Neutrophil (primary cell): ENCODE measurements around the gene PAPPA2.

Experiments used
- H3K27ac ChIP-seq: fragments of 200-600 bp; sonication (generic); 2 replicates; pipeline ENCODE4 v1.5.1; 2016; ENCODE audit warnings: mild to moderate bottlenecking, moderate library complexity
- H3K27me3 ChIP-seq: fragments of 200-600 bp; sonication (generic); 2 replicates; pipeline ENCODE4 v1.6.0; 2016; ENCODE audit warnings: mild to moderate bottlenecking
- H3K36me3 ChIP-seq: fragments of 200-600 bp; sonication (generic); 2 replicates; pipeline ENCODE4 v1.5.1; 2017
- H3K4me1 ChIP-seq, 2 experiments: fragments of 200-600 bp in 1 of 2; sonication (generic) in 1 of 2; 1 replicate in 1 of 2; 2 replicates in 1 of 2; pipeline versions ENCODE4 v1.5.1 to v1.6.1; 2013 to 2016; ENCODE audit warnings: low read depth in 1 of 2, low read length in 1 of 2, mild to moderate bottlenecking in 1 of 2, moderate library complexity in 1 of 2; ENCODE audit not compliant: control insufficient read depth in 1 of 2, insufficient read depth in 1 of 2
- H3K4me3 ChIP-seq, 2 experiments: fragments of 200-600 bp in 1 of 2; sonication (generic) in 1 of 2; 1 replicate in 1 of 2; 2 replicates in 1 of 2; pipeline ENCODE4 v1.5.1; 2013 to 2016; ENCODE audit warnings: low read depth in 1 of 2, low read length in 1 of 2, mild to moderate bottlenecking in 1 of 2, moderate library complexity in 1 of 2
- H3K9me3 ChIP-seq: fragments of 200-600 bp; sonication (generic); 2 replicates; pipeline ENCODE4 v1.5.1; 2016
- TF ChIP-seq, protein P1 (sequence below): fragments of 200-600 bp; sonication (generic); IDR thresholded peaks from 2 replicates; pipeline ENCODE4 v1.5.1; 2016; ENCODE audit warnings: antibody characterized with exemption

PAPPA2 gene

GRCh38 chr1:176800978-176801513, 338.1 kb downstream of the PAPPA2 start:
- H3K9me3 ChIP-seq: no peaks in the 10 kb centered on the region
- H3K27me3 ChIP-seq: no peaks in the 10 kb centered on the region
- H3K36me3 ChIP-seq: no peaks in the 10 kb centered on the region
- H3K27ac ChIP-seq: no peak overlapping the region
- H3K4me1 ChIP-seq: no peaks in the 10 kb centered on the region
- no peak overlapping the region for H3K4me3 ChIP-seq
- TF ChIP-seq, protein P1, sequence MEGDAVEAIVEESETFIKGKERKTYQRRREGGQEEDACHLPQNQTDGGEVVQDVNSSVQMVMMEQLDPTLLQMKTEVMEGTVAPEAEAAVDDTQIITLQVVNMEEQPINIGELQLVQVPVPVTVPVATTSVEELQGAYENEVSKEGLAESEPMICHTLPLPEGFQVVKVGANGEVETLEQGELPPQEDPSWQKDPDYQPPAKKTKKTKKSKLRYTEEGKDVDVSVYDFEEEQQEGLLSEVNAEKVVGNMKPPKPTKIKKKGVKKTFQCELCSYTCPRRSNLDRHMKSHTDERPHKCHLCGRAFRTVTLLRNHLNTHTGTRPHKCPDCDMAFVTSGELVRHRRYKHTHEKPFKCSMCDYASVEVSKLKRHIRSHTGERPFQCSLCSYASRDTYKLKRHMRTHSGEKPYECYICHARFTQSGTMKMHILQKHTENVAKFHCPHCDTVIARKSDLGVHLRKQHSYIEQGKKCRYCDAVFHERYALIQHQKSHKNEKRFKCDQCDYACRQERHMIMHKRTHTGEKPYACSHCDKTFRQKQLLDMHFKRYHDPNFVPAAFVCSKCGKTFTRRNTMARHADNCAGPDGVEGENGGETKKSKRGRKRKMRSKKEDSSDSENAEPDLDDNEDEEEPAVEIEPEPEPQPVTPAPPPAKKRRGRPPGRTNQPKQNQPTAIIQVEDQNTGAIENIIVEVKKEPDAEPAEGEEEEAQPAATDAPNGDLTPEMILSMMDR: no peak

DNA sequence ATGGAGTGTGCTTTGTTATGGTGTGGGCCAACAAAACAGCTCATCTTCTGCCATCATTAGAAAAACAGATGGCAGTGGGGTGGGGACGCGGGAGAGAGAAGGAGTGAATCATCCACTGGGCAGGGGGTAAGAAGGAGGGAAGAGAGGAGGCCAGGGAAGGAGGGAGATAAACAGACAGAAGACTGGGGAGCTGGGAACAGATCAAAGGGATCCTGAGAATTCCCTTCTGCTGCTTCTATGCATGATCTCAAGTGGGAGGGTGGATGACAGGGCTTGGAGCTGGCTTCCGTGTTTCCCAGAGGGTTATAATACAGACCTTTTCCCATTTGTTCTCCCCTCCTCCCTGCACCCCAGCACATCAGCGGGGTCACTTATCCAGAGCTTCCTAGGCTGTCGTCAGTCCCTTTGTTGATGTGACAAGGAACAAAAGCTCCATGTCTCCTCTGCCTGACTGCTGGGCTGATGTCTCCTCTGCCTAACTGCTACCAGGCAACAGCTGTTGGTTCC, 338.6 kb downstream of the PAPPA2 start:
- Histone ChIP-seq H3K27ac (no peak overlapping the region), H3K36me3 (no peaks in the 10 kb centered on the region), H3K9me3 (no peaks in the 10 kb centered on the region), H3K27me3 (no peaks in the 10 kb centered on the region), H3K4me1 (no peaks in the 10 kb centered on the region), H3K4me3 (no peak overlapping the region)
- TF ChIP-seq, protein P1: no peak

DNA sequence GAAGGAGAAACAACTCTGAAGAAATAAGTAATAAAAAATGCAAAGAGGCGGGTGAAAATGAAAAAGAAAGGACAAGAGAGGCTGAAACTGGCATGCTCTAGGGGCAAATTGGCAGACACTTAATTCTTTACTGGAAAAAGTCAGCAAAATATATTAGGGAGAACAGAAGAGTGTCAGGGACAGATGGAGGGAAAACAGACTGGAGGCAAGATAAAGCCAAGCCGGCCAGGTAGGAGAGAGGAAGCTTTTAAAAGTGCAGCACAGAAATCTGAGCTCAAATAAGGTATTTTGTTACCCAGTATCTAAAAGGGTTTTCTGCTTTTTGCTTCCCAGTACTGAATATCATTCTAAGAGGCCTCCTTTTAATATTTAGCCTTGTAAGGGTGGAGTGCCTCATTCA, 339.3 kb downstream of the PAPPA2 start:
- Histone ChIP-seq H3K9me3 (no peaks in the 10 kb centered on the region), H3K4me1 (no peaks in the 10 kb centered on the region), H3K36me3 (no peaks in the 10 kb centered on the region), H3K27me3 (no peaks in the 10 kb centered on the region), H3K4me3 (no peak overlapping the region), H3K27ac (no peak overlapping the region)
- TF ChIP-seq, protein P1: no peak

DNA sequence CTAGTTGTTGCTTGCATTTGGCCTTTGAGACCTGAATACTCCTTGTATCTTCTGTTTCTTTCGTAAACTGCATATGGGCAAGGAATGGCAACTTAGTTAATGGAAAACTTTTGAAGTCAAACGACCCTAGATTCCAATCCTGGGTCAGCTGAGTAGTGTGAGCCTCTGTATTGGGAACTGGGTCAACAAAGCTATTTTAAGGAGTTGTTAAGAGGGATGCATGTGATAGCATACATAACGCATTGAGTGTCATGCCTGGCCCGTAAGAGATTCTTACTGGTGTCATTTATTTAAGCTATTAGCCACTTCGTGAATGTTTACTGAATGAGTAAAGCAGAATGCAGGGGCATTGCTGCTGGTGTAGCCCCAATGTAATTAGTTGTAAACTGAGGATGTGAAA, 340.1 kb downstream of the PAPPA2 start:
- Histone ChIP-seq H3K27ac (no peak overlapping the region), H3K4me1 (no peaks in the 10 kb centered on the region), H3K9me3 (no peaks in the 10 kb centered on the region), H3K36me3 (no peaks in the 10 kb centered on the region), H3K27me3 (no peaks in the 10 kb centered on the region), H3K4me3 (no peak overlapping the region)
- TF ChIP-seq, protein P1: no peak

DNA sequence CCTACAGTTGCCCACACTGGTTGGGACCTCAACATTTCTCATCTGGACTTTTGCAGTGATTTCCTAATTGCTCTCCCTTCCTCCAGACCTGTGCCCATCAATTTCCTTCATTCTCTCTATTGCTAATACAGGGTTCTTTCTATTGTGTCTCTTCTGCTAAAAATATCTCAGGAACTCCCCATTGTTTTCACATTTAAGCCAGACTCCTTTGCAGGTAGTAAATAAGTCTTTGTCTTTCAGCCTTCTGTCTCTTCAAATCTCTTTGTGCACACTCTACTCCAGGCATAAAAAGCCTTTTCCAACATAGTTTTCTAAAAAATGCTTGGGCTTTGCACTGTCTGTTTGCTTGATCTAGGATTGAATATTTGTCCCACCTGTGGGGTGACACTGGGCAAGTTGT, 340.6 kb downstream of the PAPPA2 start:
- Histone ChIP-seq H3K9me3 (no peaks in the 10 kb centered on the region), H3K36me3 (no peaks in the 10 kb centered on the region), H3K4me1 (no peaks in the 10 kb centered on the region), H3K4me3 (no peak overlapping the region), H3K27me3 (no peaks in the 10 kb centered on the region), H3K27ac (no peak overlapping the region)
- TF ChIP-seq, protein P1: no peak
